Measurements from ENCODE around the gene INPP5A. TPM values are rescaled to one million over a fixed set of nuclear protein-coding genes. Genes with fewer than 3 reads are reported as not detected.

The INPP5A gene
- total RNA-seq, 1 donor = 36.8 TPM

DNA sequence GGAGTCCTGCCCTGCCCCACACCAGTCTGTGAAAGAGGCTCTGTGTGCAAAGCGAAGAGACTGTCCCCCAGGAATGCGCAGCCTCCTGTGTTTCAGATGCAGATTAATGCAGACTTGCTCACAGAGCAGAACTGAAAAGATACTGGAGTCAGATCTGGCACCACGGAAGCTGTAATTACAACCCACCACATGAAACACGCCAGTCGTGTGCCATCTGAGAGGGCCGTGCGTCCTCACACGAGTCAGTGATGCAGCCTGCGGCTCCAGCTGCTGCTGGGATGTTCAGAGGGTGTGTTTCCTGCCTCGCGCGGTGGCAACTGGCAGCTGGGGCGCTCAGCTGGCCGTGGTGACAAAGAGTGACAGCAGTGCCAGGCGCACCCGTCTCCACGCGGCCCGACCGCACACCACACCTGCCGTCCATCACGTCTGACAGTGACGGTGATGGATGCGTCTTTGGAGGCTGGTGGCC, 198.4 kb downstream of the INPP5A start:
- no peak overlapping the region for H3K4me3 ChIP-seq (ENCODE audit: low read depth, low read length)
- TF ChIP-seq CTCF (IDR thresholded peaks at IDR 0.05; ENCODE audit: insufficient read depth, low read length) = no peak
- no peak for DNase-seq (ENCODE audit: low read depth)

DNA sequence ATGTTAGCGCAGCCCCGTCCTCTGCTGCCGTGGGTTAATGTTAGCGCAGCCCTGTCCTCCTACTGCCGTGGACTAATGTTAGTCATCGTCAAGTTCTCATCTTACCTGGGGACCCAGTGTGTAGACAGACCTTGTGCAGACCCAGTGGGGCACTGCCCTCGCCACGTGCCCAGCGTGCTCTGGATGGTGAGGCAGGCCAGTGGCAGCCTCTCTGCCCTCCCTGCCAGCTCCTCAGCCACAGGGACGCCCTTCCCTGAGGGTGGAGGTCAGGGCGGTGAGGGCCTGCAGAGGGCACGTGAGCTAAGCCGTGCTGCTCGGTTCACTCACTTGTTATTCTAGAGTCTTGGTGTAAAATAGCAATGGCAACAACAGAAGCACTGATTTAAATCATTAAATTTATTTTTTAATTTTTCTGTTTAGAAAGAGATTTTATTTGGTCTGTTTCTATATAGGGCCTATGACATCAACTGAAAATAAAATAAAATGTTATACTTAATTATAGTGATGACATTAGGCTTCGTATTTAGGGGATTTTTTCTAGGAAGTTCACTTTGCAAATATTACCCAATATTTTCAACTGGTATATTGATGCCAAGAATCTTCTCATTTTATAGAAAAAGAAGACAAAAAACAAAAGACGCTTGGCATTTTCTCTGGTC, 199.9 kb downstream of the INPP5A start:
- no peak overlapping the region for H3K4me3 ChIP-seq (ENCODE audit: low read depth, low read length)
- no peak for DNase-seq (ENCODE audit: low read depth)
- no peak for TF ChIP-seq CTCF (IDR thresholded peaks at IDR 0.05; ENCODE audit: insufficient read depth, low read length)

GRCh38 chr10:132738454-132739224, 201.1 kb downstream of the INPP5A start:
- no peak for TF ChIP-seq CTCF (IDR thresholded peaks at IDR 0.05; ENCODE audit: insufficient read depth, low read length)
- no peak overlapping the region for H3K4me3 ChIP-seq (ENCODE audit: low read depth, low read length)
- DNase-seq (ENCODE audit: low read depth) = no peak

- no peak for DNase-seq (ENCODE audit: low read depth)
- no peak overlapping the region for H3K4me3 ChIP-seq (ENCODE audit: low read depth, low read length)
- TF ChIP-seq CTCF (IDR thresholded peaks at IDR 0.05; ENCODE audit: insufficient read depth, low read length) = no peak
These were observed 201.6 kb downstream of the INPP5A start for GRCh38 chr10:132739225-132739613.

- no peak overlapping the region for H3K4me3 ChIP-seq (ENCODE audit: low read depth, low read length)
- no peak for TF ChIP-seq CTCF (IDR thresholded peaks at IDR 0.05; ENCODE audit: insufficient read depth, low read length)
These were observed 203.0 kb downstream of the INPP5A start for GRCh38 chr10:132740588-132740987.

GRCh38 chr10:132742167-132742836, 204.7 kb downstream of the INPP5A start:
- no peak for TF ChIP-seq CTCF (IDR thresholded peaks at IDR 0.05; ENCODE audit: insufficient read depth, low read length)
- no peak overlapping the region for H3K4me3 ChIP-seq (ENCODE audit: low read depth, low read length)

More at GRCh38 chr10:132740588-132740987, 203.0 kb downstream of the INPP5A start:
- no peak for DNase-seq (ENCODE audit: low read depth)

More at GRCh38 chr10:132742167-132742836, 204.7 kb downstream of the INPP5A start:
- DNase-seq (ENCODE audit: low read depth) = no peak

Data from fibroblast of the aortic adventitia (primary cell).